ENCODE measurements around the gene SMAD7.

GRCh38 chr18:48935433-48935774, 15.4 kb downstream of the SMAD7 start:
- TF ChIP-seq CTCF (IDR thresholded peaks at IDR 0.05) (no peak), POLR2AphosphoS5 (IDR thresholded peaks at IDR 0.05; ENCODE audit: insufficient read depth in 1 of 2, low read depth in 1 of 2) (no peak)

Measured in vagina (tissue), 2 donors.